ENCODE results near the gene MTF2.
"Not testable (repeated sequence)": the region's sequence is repeated elsewhere in the genome, so short reads cannot be mapped to it uniquely, and the experiment has no call there.

GRCh38 chr1:93174638-93175037, 95.6 kb downstream of the MTF2 start:
- TF ChIP-seq CTCF (IDR thresholded peaks at IDR 0.05; ENCODE audit: low read depth, low read length, missing input control); RAD21 (IDR thresholded peaks at IDR 0.05); YY1 (IDR thresholded peaks at IDR 0.05): not testable (repeated sequence)

All from liver (tissue), 3 donors.